ENCODE measurements around the gene ENOX2.

DNA sequence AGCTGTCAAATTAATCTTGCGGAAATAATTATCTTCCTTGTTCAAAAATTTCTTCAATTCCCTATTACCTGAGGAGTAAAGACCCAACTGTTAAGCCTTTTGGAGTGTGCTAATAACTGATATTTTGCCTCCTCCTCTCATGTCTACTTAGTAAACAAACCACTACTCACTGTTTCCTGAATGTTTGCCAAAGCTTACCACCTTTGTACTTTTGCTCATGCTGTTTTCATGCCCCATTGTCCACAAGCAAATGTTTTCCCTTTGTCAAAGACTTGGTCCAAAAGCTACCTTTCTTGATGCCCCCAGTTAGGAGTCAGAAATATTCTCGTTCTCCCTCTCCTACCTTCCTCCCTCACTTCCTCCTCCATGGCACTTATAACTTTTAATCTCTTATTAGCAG, 226.1 kb downstream of the ENOX2 start:
- no peak for TF ChIP-seq CTCF (IDR thresholded peaks at IDR 0.05)
- TF ChIP-seq POLR2A (IDR thresholded peaks at IDR 0.05): no peak
- no peak for TF ChIP-seq POLR2AphosphoS5 (IDR thresholded peaks at IDR 0.05)

All from gastroesophageal sphincter (tissue), 3 donors.